Gastroesophageal sphincter (tissue), 3 donors: ENCODE measurements around the gene RSPH9.

Source experiments
- CTCF ChIP-seq, 4 experiments: fragments of 200-600 bp in 2 of 4; fragments of 450-650 bp in 2 of 4; sonication (generic) in 1 of 4; IDR thresholded peaks; one replicate each; pipeline ENCODE4 v1.5.1; 2017 to 2019; ENCODE audit warnings: antibody characterized with exemption in 4 of 4, mild to moderate bottlenecking in 2 of 4, moderate library complexity in 2 of 4
- EP300 ChIP-seq: sonication (generic); formaldehyde crosslinking; IDR thresholded peaks from one replicate; pipeline ENCODE4 v1.6.1; 2017; ENCODE audit warnings: antibody characterized with exemption, mild to moderate bottlenecking

DNA sequence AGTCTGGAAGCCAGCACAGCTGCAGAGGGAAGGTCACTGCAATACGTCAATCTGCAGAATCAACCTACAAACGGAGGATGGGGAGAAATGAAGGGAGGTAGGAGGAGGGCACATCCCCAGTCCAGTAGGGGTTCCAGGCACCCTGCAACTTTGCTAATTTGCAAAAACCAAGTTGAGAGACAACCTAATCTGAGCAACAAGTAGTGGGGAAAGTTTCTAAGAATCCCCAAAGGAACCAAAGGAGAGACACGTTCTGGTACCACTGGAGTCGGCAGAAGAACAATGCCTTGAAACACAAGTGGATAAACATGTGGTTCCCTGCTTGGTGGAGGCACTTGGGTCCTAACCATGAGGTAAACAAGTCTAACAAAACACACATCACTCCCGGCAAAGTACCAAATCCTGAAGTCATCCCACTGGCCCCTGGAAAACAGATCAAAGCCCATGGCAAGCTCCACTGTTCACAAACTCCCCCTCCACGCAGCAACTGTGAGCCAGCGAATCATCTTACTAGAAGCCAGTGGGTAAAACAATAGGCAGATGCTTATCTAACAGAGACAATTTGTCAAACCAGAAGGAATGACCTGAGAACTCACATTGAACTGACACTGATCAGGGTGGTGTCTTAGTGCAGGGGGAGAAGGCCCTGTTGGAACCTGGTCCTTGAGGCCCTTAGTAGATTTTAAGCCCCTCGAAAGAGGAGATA lies 38.0 kb downstream of the RSPH9 start:
- no peak for TF ChIP-seq CTCF (IDR thresholded peaks at IDR 0.05)
- no peak for TF ChIP-seq EP300
